Activated CD8-positive, alpha-beta memory T cell treated with anti-CD3 and anti-CD28 coated beads, Interleukin-2, amount 50 U/mL, for 1 hour (primary cell): ENCODE results near the gene CELF1.

Experiments
- DNase-seq: peaks from one replicate; pipeline ENCODE4 v3.0.0-alpha.2; 2020; ENCODE audit errors: extremely low read depth

CELF1 gene

DNA sequence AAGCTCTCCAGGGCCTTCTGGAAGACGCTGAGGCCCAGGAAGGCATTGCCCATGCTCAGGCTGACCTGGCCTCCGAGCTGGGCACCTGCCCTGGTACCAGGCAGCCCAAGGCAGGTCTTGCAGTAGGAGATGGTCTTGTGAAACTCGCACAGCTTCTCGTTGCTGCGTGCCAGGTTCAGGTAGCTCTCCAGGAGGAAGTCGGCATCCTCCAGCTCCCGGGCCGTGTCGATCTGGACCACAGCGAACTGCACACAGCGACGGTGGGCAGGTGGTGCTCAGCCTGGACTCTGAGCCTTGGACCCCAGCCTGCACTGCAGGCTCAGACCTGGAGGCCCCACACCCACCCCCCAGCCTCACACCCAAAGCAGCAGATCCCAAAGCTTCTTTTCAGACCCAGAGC is 105.0 kb downstream of the CELF1 start:
- no peak for DNase-seq

DNA sequence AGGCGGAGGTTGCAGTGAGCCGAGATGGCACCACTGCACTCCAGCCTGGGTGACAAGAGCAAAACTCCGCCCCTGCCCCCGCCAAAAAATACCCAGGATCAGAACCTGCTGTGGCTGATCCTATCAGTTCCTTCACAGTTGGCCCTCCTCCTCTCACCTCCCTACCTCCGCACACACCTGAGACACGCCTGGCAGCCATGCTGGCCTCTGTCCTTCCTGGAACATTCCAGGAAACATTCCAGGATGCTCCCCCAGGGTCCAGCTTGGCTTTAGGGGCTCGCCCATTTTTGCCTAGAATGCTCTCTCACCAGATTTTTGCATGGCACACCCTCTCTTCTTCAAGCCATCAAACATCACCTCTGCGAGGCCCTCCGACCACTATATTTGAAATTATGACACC is 106.1 kb downstream of the CELF1 start:
- no peak for DNase-seq

DNA sequence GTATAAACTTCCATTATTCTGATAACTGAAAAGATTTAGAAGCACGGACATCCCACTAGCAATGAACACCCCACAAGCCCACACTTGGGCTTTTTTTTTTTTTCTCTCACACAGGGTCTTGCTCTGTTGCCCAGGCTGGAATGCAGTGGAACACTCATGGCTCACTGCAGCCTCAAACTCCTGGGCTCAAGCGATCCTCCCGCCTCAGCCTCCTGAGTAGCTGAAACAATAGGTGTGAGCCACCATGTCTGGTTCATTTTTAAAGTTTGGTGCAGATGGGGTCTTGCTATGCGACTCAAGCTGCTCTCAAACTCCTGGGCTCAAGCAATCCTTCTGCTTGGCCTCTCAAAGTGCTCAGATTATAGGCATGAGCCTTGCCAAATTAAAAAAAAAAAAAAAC is 107.1 kb downstream of the CELF1 start:
- DNase-seq = no peak

DNA sequence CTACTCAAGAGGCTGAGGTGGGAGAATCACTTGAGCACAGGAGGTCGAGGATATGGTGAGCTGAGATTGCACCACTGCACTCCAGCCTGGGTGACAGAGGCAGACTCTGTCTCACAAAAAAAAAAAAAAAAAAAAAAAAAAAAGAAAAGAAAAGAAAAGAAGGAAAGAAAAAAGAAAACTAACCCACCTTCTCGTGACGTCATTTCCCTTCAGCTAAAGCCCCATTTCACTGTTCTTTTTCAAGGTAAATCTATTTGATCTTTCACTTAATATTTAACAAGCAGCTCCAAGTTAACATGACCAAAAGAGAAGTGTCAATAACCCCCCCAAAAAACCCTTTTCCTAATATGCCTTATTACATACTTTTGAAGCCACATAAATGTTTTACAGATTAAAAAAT is 109.1 kb downstream of the CELF1 start:
- no peak for DNase-seq

DNA sequence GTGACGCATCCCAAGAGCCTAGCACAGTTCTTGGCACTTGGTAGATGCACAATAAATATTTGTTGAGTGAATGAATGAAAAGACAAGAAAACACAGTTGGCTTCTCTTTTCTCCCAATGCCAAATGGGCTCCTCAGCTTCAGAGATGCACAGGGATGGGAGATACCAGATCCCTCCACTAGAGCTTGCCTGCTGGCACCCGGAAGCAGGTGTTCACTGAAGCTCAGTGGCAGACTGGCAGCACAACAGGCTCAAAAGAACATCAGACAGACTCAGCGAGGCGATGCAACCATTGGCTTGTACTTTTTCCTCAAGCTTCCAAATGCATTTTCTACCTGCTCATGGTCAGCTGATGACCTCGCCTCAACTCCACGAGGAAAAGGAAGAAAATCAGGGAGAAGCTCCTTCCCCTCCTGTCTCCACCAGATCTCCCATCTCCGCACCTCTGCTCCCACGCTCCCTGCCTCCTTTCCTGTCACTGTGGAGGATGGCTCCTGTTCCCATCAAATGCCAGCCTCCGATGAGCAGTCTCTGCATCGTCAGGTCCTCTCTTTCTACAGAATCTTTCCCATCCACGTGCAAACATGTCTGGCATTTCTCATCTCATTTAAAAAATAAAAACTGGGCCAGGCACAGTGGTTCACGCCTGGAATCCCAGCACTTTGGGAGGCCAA is 109.8 kb downstream of the CELF1 start:
- no peak for DNase-seq

DNA sequence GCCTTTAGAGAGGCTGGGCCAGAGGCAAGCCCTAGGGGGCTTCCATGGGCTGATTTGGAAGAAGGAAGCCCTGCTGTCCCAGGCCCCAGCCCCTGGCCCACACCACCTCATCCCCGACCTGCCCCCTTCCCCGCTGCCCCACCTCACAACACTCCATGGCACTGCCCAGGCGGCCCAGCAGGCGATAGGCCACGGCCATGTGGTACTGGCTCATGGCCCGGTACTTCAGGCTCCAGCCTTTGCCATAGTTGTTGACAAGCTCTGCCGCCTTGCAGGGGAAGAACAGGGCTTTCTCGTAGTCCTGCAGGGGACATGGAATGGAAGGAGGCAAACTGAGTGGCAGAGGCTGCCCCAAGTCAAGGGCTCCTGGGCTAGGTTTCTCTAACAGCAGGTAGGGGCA is 110.4 kb downstream of the CELF1 start:
- no peak for DNase-seq

DNA sequence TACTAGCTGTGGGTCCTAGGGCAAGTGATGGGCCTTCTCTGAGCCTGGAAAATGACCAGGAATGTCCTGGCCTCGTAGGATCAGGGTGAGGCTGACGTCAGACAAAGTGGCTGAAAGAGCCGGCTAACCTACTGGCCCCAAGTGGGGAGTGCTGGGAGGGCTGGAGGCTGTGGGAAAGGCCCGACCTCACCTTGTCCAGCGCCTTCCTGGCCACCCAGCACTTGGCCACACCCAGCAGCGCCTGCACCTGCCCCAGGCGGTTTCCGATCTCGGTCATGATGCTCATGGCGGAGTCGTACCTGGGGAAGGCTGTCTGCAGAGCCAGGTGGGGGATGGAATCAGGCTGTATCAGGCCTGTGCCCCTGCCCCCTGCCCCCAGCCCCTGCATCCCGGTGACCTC is 111.5 kb downstream of the CELF1 start:
- DNase-seq = no peak

DNA sequence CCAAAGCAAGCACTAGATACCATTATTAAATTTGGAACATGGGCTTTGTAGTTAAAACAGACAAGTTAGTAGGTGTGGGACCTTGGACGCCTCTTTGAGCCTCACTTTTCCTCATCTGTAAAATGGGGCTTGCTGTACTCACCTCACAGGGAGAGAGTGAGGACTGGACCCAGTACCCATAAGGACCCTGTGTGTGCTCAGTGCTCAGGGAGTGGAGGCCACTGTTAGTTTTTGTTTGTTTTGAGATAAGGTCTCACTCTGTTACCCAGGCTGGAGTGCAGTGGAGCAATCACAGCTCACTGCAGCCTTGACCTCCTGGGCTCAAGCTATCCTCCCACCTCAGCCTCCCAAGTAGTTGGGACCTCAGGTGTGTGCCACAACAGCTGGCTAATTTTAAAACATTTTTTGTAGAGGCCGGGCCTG is 112.9 kb downstream of the CELF1 start:
- no peak for DNase-seq

DNA sequence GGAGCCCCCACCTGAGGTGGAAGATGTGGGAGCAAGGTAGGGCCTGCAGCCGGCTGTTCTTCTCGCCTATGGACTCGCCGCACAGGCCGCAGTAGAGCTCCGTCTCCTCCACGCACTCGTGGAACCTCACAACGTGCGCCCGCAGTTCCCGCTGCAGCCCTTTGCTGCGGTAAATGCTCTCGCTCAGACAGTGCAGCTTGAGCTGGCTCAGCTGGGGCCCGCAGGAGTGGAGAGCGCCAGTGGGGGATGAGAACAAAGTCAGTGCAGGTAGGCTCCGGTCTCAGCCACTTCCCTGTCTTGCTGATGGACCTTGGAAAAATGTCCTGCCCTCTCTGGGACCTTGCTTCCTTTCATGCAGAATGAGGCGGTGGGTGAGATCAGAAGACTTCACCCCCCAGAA is 114.2 kb downstream of the CELF1 start:
- no peak for DNase-seq

DNA sequence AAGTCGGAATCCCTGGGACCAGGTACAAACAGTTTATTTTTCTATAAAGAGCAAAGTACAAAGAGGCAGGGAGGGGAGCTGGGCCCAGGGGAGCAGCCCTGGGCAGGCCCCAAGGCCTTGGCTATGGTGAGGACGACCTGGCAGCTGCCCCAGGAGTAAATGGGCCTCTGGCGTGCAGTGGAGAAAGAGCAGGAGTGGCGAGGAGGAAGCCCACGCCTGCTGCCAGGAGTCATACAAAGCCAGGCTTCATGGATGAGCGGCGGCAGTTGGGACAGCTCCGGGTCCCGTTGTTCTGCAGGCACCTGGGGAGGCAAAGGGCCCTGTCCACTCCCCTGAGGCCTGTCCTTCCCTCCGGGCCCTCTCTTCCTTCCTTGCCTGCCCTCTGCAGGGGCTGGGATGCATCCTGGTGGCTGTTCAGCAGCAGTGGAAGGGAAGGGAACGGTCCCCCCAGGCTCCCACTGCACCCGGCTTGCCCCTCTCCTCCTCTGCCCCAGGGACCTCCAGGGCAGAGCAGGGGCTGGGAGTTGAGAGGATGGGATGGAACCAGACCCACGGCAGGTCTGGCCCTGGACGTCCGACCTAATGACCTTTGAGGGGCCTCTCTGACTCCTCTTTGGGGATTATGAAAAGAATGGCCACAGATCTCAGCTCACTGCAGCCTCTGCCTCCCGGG is 115.0 kb downstream of the CELF1 start:
- no peak for DNase-seq

DNA sequence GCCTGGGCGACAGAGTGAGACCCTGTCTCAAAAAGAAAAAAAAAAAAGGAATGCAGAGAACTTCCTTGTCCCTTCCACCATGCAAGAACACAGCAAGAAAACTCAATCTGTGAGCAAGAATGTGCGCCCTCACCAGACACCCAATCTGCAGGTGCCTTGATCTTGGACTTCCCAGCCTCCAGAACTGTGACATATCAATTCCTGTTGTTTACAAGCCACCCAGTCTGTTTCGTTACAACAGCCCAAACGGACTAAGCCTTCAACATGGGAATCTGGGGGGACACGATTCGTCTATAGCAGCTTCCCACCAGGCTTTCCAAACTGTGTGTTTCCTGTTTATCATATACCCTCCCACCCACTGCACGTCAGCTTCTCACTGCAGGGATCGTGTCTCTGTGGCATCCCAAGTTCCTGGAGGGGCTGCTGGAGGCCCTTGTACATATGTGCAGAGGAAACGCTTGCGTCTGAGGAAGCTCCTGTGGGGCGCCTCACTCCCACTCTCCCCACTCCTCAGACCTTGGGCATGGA is 115.7 kb downstream of the CELF1 start:
- DNase-seq = no peak

DNA sequence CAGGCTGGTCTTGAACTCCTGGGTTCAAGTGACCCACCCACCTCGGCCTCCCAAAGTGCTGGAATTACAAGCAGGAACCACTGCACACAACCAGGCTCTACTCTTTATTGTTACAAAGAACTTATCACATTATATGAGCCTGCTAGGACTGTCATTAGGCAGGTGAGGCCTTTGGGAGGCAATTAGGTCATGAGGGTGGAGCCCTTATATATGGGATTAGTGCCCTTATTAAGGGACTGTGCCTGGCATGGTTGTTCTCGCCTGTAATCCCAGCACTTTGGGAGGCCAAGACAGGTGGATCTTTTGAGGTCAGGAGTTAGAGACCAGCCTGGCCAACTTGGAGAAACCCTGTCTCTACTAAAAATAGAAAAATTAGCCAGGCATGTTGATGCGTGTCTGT is 116.2 kb downstream of the CELF1 start:
- DNase-seq = no peak

DNA sequence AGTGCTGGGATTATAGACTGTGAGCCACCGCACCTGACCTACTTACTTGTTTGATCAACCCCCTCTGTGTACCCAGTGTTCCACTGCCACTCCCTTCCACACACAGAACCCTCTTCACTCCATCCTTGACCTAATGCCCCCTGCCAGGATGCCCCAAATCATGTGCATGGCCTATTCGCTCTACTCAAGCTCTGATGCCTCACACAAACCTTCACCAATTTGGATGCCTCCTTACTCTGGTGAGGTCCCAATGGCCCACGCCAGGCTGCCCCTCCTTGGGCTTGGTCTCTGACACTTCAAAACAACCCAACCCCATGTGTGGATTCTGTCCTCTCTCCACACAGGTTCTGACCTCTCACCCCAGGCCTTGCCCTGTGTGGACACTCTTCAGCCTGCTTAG is 117.2 kb downstream of the CELF1 start:
- DNase-seq = no peak

DNA sequence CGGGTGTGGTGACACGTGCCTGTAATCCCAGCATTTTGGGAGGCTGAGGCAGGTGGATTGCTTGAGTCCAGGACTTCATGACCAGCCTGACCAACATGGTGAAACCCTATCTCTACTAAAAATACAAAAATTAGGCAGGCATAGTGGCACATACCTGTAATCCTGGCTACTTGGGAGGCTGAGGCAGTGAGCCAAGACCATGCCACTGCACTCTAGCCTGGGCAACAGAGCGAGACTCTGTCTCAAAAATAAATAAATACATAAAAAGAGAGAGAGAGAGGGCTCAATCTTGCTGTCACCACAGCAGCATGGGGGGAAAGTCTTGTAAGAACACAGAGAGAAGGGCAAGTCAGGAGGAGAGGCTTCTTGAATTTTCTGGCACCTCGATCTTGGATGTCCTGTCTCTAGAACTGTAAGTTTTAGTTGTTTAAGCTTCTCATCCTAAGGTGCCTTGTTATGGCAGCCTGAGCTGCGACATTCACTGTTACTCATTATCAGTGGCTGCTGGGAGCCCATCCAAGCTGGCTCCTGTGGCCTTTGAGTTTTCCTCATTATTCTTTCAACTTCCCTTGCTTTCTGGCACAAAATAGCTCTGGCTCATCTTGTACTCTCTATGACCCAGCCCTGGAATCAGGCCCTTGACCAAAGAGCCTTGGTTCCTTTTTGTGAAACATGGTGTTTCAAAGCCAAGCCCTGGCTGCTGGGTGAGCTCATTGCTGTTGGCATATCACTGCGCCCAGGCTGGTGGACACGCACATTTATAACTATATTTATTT is 118.7 kb downstream of the CELF1 start:
- DNase-seq = no peak

DNA sequence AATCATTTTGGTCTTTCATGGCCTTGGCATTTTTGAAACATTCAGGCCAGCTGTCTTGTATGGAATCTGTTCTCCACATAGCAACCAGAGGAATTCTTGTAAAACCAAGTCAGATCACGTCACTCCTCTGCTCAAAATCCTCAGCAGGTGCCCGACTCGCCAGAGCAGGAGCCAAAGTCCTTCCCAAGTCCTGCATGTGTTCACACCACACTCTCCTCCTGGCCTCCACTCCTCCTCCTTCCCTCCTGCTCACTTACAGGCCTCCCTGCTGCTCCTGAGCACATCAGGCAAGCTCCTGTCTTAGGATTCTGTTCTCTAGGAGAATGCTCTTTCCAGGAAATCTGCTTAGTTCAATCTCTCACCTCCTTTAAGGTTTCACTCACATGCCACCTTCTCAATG is 119.8 kb downstream of the CELF1 start:
- no peak for DNase-seq

DNA sequence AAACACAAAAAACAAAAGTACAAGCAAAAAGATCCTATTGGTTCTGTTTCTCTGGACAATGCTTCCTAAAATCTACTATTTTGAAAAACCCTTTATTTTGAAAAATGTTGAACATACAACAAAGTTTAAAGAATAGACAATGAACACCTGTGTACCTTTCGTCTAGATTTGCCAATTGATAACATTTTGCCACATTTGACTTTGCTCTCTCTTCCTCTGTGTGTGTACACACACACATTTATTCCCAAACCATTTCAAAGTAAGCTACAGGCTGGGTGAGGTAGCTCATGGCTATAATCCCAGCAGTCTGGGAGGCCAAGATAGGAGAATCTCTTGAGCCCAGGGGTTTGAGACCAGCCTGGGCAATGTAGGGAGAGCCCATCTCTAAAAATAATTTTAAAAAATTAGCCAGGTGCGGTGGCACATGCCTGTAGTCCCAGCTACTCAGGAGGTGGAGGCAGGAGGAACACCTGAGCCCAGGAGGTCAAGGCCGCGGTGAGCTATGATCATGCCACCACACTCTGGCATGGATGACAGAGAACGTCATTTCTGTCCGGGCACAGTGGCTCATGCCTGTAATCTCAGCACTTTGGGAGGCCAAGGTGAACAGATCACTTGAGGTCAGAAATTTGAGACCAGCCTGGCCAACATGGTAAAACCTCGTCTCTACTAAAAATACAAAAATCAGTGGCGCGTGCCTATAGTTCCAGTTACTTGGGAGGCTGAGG is 121.4 kb downstream of the CELF1 start:
- DNase-seq = no peak

DNA sequence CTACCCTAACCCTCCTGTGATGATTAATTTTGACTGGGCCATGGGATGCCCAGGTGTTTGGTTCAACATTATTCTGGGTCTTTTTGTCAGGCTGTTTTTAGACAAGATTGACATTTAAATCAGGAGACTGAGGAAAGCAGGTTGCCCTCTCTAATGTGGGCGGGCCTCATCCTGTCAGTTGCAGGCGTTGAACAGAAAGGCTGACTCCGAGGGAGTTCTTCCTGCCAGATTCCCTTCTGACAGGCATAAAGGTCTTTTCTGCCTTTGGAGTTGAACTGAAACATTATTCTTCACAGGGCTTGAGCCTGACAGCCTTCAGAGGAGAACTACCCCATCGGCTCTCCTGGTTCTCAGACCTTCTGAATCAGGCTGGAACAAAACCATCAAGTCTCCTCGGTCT is 122.4 kb downstream of the CELF1 start:
- DNase-seq = no peak

DNA sequence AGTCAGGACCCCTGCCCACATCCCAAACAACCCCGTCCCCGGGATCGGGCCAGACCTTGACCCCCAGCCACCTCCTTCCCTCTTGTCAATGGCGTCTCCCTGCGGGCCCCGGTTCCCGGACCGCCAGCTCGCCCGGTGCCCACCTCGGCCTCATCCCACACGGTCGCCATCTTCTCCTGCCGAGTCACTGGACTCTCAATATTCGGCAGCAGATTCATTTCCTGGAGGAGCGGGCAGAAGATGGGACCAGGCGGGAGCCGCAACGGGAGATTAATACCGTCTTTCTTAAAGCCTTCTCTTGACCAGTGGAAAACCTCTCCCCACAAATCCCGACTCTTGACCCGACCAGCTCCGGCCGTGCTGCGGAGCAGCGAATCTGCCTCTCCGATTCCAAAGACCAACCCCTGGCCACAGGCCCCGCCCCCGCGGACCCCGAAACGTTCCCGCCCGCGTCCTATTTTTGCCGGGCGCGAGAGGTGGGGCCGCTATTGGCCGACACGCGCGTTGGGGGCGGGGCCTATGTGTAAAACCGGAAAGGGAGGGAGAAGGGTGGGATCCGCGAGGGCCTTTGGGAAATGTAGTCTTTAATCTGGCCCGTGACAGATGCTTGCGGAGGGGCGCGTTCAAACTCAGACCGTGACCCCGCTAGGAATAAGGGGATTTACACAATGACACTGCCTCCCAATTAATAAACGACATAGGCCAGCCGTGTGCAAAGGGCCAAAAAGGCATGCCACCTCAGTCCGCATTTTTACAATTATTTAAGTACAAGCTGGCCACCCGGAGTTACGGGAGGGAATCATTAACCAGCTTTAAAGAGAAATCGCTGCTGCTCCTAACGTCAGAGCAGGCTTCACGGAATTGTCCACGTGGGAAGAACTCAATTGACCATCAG is 126.6 kb downstream of the CELF1 start, which contains the start of gene PSMC3:
PSMC3 (minus strand) TSS at position 378 of the 895 bp plus-strand sequence; CDS start at position 218, 160 bp downstream.
- peak; percentile 96 for DNase-seq

DNA sequence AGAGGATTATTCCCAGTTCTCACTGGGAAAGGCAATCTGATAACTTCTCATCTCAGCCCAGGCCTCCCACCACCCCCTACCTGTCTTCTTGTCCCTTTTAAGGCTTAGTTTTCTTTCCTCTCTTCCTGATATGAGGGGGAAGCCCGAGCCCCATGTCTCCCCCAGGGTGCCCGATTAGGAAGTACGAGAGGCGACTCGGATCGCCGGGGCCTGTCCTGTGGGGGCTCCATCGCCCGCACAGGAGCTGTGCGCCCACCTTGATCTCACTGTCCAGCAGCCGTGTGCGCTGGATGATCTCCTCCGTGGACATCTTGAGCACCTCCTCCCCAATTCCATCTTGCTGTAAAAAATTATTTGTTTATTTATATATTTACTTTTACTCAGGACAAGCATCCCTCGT is 127.3 kb downstream of the CELF1 start:
- DNase-seq = no peak

DNA sequence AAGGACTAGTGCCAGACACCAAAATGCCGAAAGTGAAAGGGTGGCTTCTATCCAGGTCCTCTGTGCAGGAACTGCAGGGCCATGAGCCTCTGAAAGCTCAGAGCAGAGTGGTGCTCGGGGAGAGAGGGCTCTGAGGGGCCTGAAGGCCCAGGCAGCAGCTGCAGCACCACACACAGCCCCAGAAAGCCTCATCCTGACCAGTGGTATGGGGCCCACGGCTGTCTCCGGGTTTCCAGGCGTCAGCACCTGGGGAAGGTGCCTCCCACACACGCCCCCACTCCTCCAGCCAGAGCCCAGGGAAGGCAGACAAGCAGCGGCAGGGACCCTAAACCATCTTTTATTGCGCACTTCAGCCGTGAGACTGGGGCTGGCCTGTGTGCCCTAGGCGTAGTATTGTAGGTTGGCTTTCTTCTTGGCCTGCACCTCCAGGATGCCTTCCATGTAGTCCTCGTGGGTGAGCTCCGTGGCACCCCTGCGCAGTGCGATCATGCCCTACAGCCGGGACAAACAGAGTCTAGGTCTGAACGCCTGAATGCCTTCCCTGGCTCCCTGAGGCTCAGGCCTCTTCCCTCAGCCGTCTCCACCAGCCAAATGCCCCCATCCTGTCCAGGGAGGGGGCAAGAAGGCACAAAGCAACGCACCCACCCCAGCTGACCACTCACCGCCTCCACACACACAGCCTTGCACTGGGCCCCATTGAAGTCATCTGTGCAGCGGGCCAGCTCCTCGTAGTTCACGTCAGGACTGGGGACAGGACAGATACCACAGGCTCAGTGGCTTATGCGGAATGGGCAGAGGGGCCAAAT is 134.3 kb downstream of the CELF1 start:
- no peak for DNase-seq
